Keratinocyte (primary cell): ENCODE data around the gene NEUROG1. TPM values are rescaled to one million over a fixed set of nuclear protein-coding genes. Genes with fewer than 3 reads are reported as not detected.

ENCODE experiments used
- DNase-seq: peaks from one replicate; pipeline ENCODE4 v3.0.0-alpha.2; 2011; ENCODE audit warnings: low read depth, missing footprints, low spot score
- FAIRE-seq: peaks from 2 replicates; lab custom pipeline; 2011; peaks lifted over from hg19 to GRCh38; lab: Jason Lieb, UNC
- H2AFZ ChIP-seq: 2 replicates; pipeline ENCODE4 v1.6.0; 2012; ENCODE audit warnings: low read length, control low read depth, inconsistent platforms; ENCODE audit not compliant: control insufficient read depth
- H3K27ac ChIP-seq: 2 replicates; pipeline ENCODE4 v1.5.1; 2011; ENCODE audit warnings: low read length; ENCODE audit not compliant: control insufficient read depth, insufficient read depth
- H3K27me3 ChIP-seq: 3 replicates; pipeline ENCODE4 v1.6.0; 2011; ENCODE audit warnings: low read length; ENCODE audit not compliant: control insufficient read depth, insufficient read depth; ENCODE audit errors: extremely low read depth
- H3K36me3 ChIP-seq, 2 experiments: 2 replicates in 1 of 2; 3 replicates in 1 of 2; pipeline ENCODE4 v1.5.1; 2011; ENCODE audit warnings: low read length in 2 of 2, mild to moderate bottlenecking in 1 of 2; ENCODE audit not compliant: control insufficient read depth in 2 of 2, insufficient read depth in 2 of 2; ENCODE audit errors: extremely low read depth in 1 of 2
- H3K4me1 ChIP-seq: 3 replicates; pipeline ENCODE4 v1.5.1; 2011; ENCODE audit warnings: low read length; ENCODE audit not compliant: control insufficient read depth, insufficient read depth; ENCODE audit errors: extremely low read depth
- H3K4me2 ChIP-seq: 3 replicates; pipeline ENCODE4 v1.6.0; 2011; ENCODE audit warnings: low read depth, low read length; ENCODE audit not compliant: control insufficient read depth, insufficient read depth; ENCODE audit errors: extremely low read depth
- H3K4me3 ChIP-seq, 3 experiments: fragments of 200-600 bp in 1 of 3; sonication (generic) in 1 of 3; 2 replicates in 2 of 3; 3 replicates in 1 of 3; pipeline ENCODE4 v1.5.1; 2011 to 2016; ENCODE audit warnings: low read length in 3 of 3, mild to moderate bottlenecking in 3 of 3, control low read depth in 2 of 3, inconsistent platforms in 1 of 3, low read depth in 1 of 3, mixed read lengths in 1 of 3, mixed run types in 1 of 3, moderate library complexity in 1 of 3; ENCODE audit not compliant: control insufficient read depth in 2 of 3, insufficient read depth in 2 of 3; ENCODE audit errors: extremely low read depth in 1 of 3
- H3K79me2 ChIP-seq: 2 replicates; pipeline ENCODE4 v1.6.0; 2012; ENCODE audit warnings: low read length; ENCODE audit not compliant: control insufficient read depth, insufficient read depth
- H3K9ac ChIP-seq: 3 replicates; pipeline ENCODE4 v1.6.0; 2011; ENCODE audit warnings: low read length; ENCODE audit not compliant: control insufficient read depth, insufficient read depth; ENCODE audit errors: extremely low read depth
- H3K9me1 ChIP-seq: 3 replicates; pipeline ENCODE4 v1.6.0; 2011; ENCODE audit warnings: low read length; ENCODE audit not compliant: control insufficient read depth, insufficient read depth; ENCODE audit errors: extremely low read depth
- H3K9me3 ChIP-seq: 2 replicates; pipeline ENCODE4 v1.5.1; 2012; ENCODE audit warnings: low read depth, low read length; ENCODE audit not compliant: control insufficient read depth
- H4K20me1 ChIP-seq: 3 replicates; pipeline ENCODE4 v1.6.0; 2011; ENCODE audit warnings: low read length; ENCODE audit not compliant: control insufficient read depth, insufficient read depth; ENCODE audit errors: extremely low read depth
- CTCF ChIP-seq, 3 experiments: IDR thresholded peaks in 1 of 3; conservative IDR thresholded peaks in 1 of 3; optimal IDR thresholded peaks in 1 of 3; 2 replicates in 2 of 3; 3 replicates in 1 of 3; pipeline versions ENCODE3 to v1.5.1; 2011; ENCODE audit warnings: low read length in 3 of 3, mild to moderate bottlenecking in 3 of 3, moderate library complexity in 2 of 3, control low read depth in 1 of 3, inconsistent platforms in 1 of 3; ENCODE audit not compliant: insufficient read depth in 2 of 3; ENCODE audit errors: extremely low read depth in 1 of 3
- EZH2 ChIP-seq: IDR thresholded peaks from one replicate; pipeline ENCODE4 v1.6.1; 2012; ENCODE audit warnings: inconsistent platforms, mild to moderate bottlenecking, low read length, moderate library complexity
- dilution Hi-C: fragments of 300-500 bp; cut with MboI; formaldehyde crosslinking; loops from one replicate; pipeline ENCODE4 v1.7.0; 2020; ENCODE audit warnings: low sequenced_read_pairs; ENCODE audit not compliant: extremely low pct_ligation_motif_present
- polyA minus RNA-seq, 3 experiments: library from RNA; depleted of rRNA, polyadenylated mRNA; stranded (reverse); fragments of >200 nt; gene quantifications; 1 replicate in 1 of 3; 2 replicates in 1 of 3; 3 replicates in 1 of 3; pipeline ENCODE4 v1.2.3, GENCODE V29; 2011
- polyA plus RNA-seq, 5 experiments: library from polyadenylated mRNA; depleted of rRNA in 3 of 5; stranded (reverse) in 3 of 5; stranded (forward) in 1 of 5; unstranded in 1 of 5; fragments of >200 nt; gene quantifications; 1 replicate in 1 of 5; 2 replicates in 3 of 5; 3 replicates in 1 of 5; pipeline versions ENCODE4 v1.2.1 to v1.2.3, GENCODE V29; 2011 to 2012; ENCODE audit warnings: missing spikeins in 2 of 5, low read depth in 1 of 5, low replicate concordance in 1 of 5

Gene NEUROG1
- not detected in 3 replicates for polyA plus RNA-seq
- not detected for polyA plus RNA-seq (2011; ENCODE audit: low read depth)
- polyA plus RNA-seq (2011; cell fraction: cytosol; rRNA removed), result not detected in 2 replicates
- polyA plus RNA-seq (2011; cell fraction: nucleus; rRNA removed), result not detected in 2 replicates
- not detected in 2 replicates for polyA plus RNA-seq (2012; ENCODE audit: low replicate concordance)
- not detected in 3 replicates for polyA minus RNA-seq
- polyA minus RNA-seq (2011; cell fraction: cytosol; rRNA and poly(A)+ RNA removed), result not detected
- polyA minus RNA-seq (2011; cell fraction: nucleus; rRNA and poly(A)+ RNA removed), result not detected in 2 replicates

- Histone ChIP-seq H3K79me2 (no peaks in the 10 kb centered on the region), H3K9me1 (no peaks in the 10 kb centered on the region), H3K27ac (no peak within 1 kb of the TSS), H3K9me3 (no peaks in the 10 kb centered on the region), H3K4me2 (peak within 1 kb of the TSS; percentile 56), H3K36me3 (no peaks in the 10 kb centered on the region), H3K4me3 (peak within 1 kb of the TSS in 2 of 3 experiments; percentile 25 to 43), H3K4me1 (peaks cover 5% of the 10 kb centered on the region), H3K27me3 (peaks cover 61% of the 10 kb centered on the region), H4K20me1 (no peaks in the 10 kb centered on the region), H3K9ac (no peak within 1 kb of the TSS), H2AFZ (peak within 1 kb of the TSS; percentile 53)
- dilution Hi-C loops, result no loop called here
- DNase-seq (no peak), FAIRE-seq (no peak)
- TF ChIP-seq CTCF (optimal IDR thresholded peaks at IDR 0.05 in 1 of 3, IDR thresholded peaks at IDR 0.05 in 1 of 3, conservative IDR thresholded peaks at IDR 0.05 in 1 of 3; ENCODE audit: extremely low read depth in 1 of 3, insufficient read depth in 2 of 3, low read length in 3 of 3) (no peak), EZH2 (peak; percentile 76)
These were observed at the start of gene NEUROG1 for GRCh38 chr5:135535820-135536801. TSS of gene NEUROG1 (minus strand) at chr5:135535964. CDS start at chr5:135535690, 274 bp downstream.

GRCh38 chr5:135584918-135585317, 49.2 kb upstream of the NEUROG1 start:
- H3K79me2 ChIP-seq, result no peaks in the 10 kb centered on the region
- DNase-seq, result no peak
- no peak overlapping the region for H2AFZ ChIP-seq
- TF ChIP-seq EZH2, result no peak
- TF ChIP-seq CTCF (optimal IDR thresholded peaks at IDR 0.05 in 1 of 3, IDR thresholded peaks at IDR 0.05 in 1 of 3, conservative IDR thresholded peaks at IDR 0.05 in 1 of 3; ENCODE audit: extremely low read depth in 1 of 3, insufficient read depth in 2 of 3, low read length in 3 of 3), result no peak
- no peaks in the 10 kb centered on the region for H3K36me3 ChIP-seq
- H3K27ac ChIP-seq, result no peak overlapping the region
- no peaks in the 10 kb centered on the region for H3K4me1 ChIP-seq
- peaks cover 21% of the 10 kb centered on the region for H3K27me3 ChIP-seq
- no peak overlapping the region for H3K4me3 ChIP-seq
- no peak overlapping the region for H3K9ac ChIP-seq
- no peak for FAIRE-seq
- H3K4me2 ChIP-seq, result no peak overlapping the region
- no peaks in the 10 kb centered on the region for H4K20me1 ChIP-seq
- dilution Hi-C loops, result loop anchor here (25.0 kb wide), 1 partner anchor 152 kb away; no protein-coding TSS in a partner anchor
- no peaks in the 10 kb centered on the region for H3K9me3 ChIP-seq
- H3K9me1 ChIP-seq, result no peaks in the 10 kb centered on the region
